ENCODE measurements around the gene CUEDC1.

CUEDC1 gene

GRCh38 chr17:57957120-57957850 lies 2.1 kb upstream of the CUEDC1 start:
- DNase-seq (ENCODE audit: low read depth) = no peak

GRCh38 chr17:57956291-57957119 lies 1.3 kb upstream of the CUEDC1 start:
- peak; percentile 14 for DNase-seq (ENCODE audit: low read depth)

- no peak for DNase-seq (ENCODE audit: low read depth)
Measured at GRCh38 chr17:57954397-57955182, 622 bp downstream of the CUEDC1 start.

GRCh38 chr17:57953705-57954396 lies 1.4 kb downstream of the CUEDC1 start:
- no peak for DNase-seq (ENCODE audit: low read depth)

GRCh38 chr17:57953219-57953618 lies 2.0 kb downstream of the CUEDC1 start:
- DNase-seq (ENCODE audit: low read depth) = no peak

- DNase-seq (ENCODE audit: low read depth) = no peak
Measured at GRCh38 chr17:57949649-57950048, 5.6 kb downstream of the CUEDC1 start.

GRCh38 chr17:57948555-57949420 lies 6.4 kb downstream of the CUEDC1 start:
- no peak for DNase-seq (ENCODE audit: low read depth)

- no peak for DNase-seq (ENCODE audit: low read depth)
Measured at GRCh38 chr17:57948169-57948554, 7.0 kb downstream of the CUEDC1 start.

GRCh38 chr17:57947369-57947768 lies 7.8 kb downstream of the CUEDC1 start:
- no peak for DNase-seq (ENCODE audit: low read depth)

- DNase-seq (ENCODE audit: low read depth) = no peak
Measured at GRCh38 chr17:57946798-57947358, 8.3 kb downstream of the CUEDC1 start.

GRCh38 chr17:57945996-57946797 lies 9.0 kb downstream of the CUEDC1 start:
- DNase-seq (ENCODE audit: low read depth) = no peak

GRCh38 chr17:57944908-57945307 lies 10.3 kb downstream of the CUEDC1 start:
- DNase-seq (ENCODE audit: low read depth) = no peak

- no peak for DNase-seq (ENCODE audit: low read depth)
Measured at GRCh38 chr17:57943645-57944044, 11.6 kb downstream of the CUEDC1 start.

GRCh38 chr17:57943140-57943539 lies 12.1 kb downstream of the CUEDC1 start:
- no peak for DNase-seq (ENCODE audit: low read depth)

GRCh38 chr17:57941384-57942370 lies 13.5 kb downstream of the CUEDC1 start:
- no peak for DNase-seq (ENCODE audit: low read depth)

GRCh38 chr17:57940653-57941329 lies 14.4 kb downstream of the CUEDC1 start:
- DNase-seq (ENCODE audit: low read depth) = no peak

- no peak for DNase-seq (ENCODE audit: low read depth)
Measured at GRCh38 chr17:57940231-57940630, 15.0 kb downstream of the CUEDC1 start.

- no peak for DNase-seq (ENCODE audit: low read depth)
Measured at GRCh38 chr17:57939797-57940196, 15.4 kb downstream of the CUEDC1 start.

All from T follicular helper cell (primary cell).